ENCODE measurements around the gene CEACAM21.

Gene CEACAM21

DNA sequence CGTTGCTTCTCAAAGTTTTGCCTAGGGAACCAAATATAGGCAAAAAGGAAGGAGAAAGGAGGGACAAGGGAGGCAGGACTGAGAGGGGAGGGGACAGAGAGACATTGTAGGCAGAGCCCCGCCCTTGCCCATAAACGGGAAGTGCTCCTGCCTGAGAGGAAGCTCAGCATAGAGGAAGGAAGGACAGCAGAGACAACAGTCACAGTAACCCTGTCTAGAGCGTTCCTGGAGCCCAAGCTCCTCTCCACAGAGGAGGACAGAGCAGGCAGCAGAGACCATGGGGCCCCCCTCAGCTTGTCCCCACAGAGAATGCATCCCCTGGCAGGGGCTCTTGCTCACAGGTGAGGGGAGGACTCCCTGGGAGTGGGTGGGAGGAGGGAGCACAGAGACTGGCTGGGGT, at the start of gene CEACAM21:
TSS of gene CEACAM21 (plus strand) at position 169 of the 400 bp plus-strand sequence. CDS start at position 278, 109 bp downstream.
- Mint-ChIP-seq H3K4me3 (peak within 1 kb of the TSS; percentile 75), H3K9me3 (peaks cover 9% of the 10 kb centered on the region), H3K27ac (peak within 1 kb of the TSS; percentile 77), H3K27me3 (no peaks in the 10 kb centered on the region), H3K36me3 (ENCODE audit: low read depth) (peaks cover 23% of the 10 kb centered on the region), H3K4me1 (peaks cover 24% of the 10 kb centered on the region)
- ATAC-seq (peak; percentile 95), DNase-seq (peak; percentile 62)

DNA sequence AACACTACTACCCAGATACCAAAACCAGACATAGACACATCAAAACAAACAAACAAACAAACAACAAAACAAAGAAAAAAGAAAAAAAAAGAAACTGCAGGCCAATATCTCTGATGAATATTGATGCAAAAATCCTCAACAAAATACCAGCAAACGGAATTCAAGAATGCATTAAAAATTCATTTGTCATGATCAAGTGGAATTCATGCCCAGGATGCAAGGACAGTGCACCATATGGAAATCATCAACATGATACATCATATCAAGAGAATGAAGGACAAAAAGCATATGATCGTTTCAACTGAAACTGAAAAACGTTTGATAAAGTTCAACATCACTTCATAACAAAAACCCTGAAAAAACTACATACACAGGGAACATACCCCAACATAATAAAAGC, 48.9 kb upstream of the CEACAM21 start:
- Mint-ChIP-seq H3K4me3 (no peak overlapping the region), H3K36me3 (ENCODE audit: low read depth) (peaks cover 12% of the 10 kb centered on the region), H3K27ac (no peak overlapping the region), H3K9me3 (peaks cover 22% of the 10 kb centered on the region), H3K27me3 (peaks cover 4% of the 10 kb centered on the region), H3K4me1 (peaks cover 43% of the 10 kb centered on the region)
- DNase-seq, result no peak
- no peak for ATAC-seq

DNA sequence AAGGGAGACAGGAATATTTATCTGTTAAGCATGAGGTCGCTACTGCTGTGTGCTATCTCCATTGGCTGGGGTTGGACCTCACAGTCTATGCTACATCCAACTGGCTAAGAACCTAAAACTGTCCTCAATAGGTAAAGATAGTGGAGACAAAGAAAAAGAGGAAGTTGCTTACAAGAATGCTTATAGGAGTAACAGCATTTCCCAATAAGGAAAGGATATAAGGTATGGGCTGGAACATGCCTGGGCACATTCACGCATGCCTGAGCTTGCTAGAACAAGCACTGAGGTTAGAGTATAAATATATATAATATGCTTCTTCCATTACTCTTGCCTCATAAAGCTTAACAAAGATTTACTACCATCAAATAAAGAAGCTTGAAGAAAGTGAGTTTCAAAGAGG, 47.9 kb upstream of the CEACAM21 start:
- peaks cover 41% of the 10 kb centered on the region for H3K4me1 Mint-ChIP-seq
- H3K4me3 Mint-ChIP-seq, result no peak overlapping the region
- H3K36me3 Mint-ChIP-seq (ENCODE audit: low read depth), result peaks cover 16% of the 10 kb centered on the region
- H3K9me3 Mint-ChIP-seq, result peaks cover 25% of the 10 kb centered on the region
- ATAC-seq (no peak), DNase-seq (no peak)
- H3K27ac Mint-ChIP-seq, result no peak overlapping the region
- peaks cover 4% of the 10 kb centered on the region for H3K27me3 Mint-ChIP-seq

DNA sequence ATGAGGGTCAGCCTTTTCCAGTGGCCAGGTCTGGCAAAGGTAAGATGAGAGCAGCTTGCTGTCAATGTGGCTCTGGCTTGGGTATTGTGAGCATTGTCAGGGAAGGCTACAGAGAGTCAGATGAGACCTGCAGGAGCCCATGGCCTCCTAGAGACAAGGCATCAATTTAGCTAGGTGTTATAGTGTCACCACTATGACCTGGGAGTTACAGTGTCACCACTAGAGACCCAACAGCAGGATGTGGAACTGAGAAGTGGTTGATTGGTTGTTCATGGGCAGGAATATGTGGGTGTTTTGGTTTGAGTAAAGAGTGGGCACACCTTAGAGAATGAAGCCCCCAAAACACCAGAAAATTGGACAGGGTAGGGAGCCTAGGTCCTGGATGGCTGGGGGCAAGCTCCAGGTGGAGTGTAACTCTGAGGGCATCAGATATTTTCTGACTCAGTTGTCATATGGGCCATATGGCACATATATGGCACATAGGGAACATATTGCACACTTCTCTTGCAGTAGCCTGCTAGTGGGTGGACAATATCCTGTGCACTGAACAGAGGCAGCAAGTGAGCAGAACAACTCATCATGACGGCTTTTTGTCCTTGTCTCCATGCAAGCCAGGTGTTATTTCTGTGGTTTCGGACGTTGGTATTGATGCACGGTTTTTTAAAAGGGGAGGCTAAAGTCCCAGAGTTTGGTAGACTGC, 46.3 kb upstream of the CEACAM21 start:
- peaks cover 4% of the 10 kb centered on the region for H3K27me3 Mint-ChIP-seq
- H3K27ac Mint-ChIP-seq, result no peak overlapping the region
- DNase-seq, result no peak
- peak overlapping the region; percentile 84 for H3K4me3 Mint-ChIP-seq
- ATAC-seq, result peak; percentile 47
- peaks cover 26% of the 10 kb centered on the region for H3K9me3 Mint-ChIP-seq
- peaks cover 52% of the 10 kb centered on the region for H3K4me1 Mint-ChIP-seq
- peaks cover 22% of the 10 kb centered on the region for H3K36me3 Mint-ChIP-seq (ENCODE audit: low read depth)

DNA sequence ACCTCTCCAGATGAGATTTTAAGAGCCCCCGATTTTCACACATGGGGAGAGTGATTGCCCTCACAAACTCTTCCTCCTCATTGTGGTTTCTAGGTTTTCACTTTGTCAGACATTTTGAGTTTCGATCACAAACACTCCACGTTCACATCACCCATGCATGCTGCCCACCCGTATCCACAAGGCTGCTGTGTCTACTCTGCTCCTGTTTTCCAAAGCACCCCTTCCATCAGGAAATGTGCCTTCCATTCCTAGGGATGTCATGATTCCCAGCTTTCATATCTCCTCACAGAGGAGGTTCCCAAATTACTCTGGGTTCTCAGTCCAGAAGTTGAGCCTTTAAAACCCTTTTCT, 45.8 kb upstream of the CEACAM21 start:
- H3K27ac Mint-ChIP-seq, result peak overlapping the region; percentile 75
- H3K36me3 Mint-ChIP-seq (ENCODE audit: low read depth), result peaks cover 22% of the 10 kb centered on the region
- H3K4me1 Mint-ChIP-seq, result peaks cover 58% of the 10 kb centered on the region
- H3K9me3 Mint-ChIP-seq, result peaks cover 26% of the 10 kb centered on the region
- no peak for ATAC-seq
- H3K27me3 Mint-ChIP-seq, result peaks cover 4% of the 10 kb centered on the region
- peak overlapping the region; percentile 84 for H3K4me3 Mint-ChIP-seq
- DNase-seq, result no peak

DNA sequence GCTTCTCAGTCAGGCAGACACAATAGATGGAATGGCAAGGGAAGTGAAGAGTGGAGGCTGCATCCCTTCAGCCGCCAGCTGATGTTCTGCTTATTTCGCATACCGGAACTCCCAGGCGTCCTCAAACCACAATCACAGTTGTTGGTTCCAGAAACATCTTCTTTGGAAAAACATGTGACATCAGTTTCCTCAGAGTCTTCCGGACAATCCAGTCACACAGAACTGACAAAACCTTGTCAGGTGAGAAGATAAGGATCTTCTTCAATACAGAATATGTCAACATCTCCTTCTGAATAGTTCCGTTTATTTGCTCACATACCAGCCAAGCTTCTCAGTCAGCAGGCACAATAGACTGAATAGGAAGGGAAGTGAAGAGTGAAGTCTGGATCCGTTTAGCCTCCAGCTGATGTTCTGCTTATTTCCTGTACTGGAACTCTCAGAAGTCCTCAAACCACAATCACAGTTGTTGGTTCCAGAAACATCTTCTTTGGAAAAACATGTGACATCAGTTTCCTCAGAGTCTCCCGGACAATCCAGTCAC, 45.1 kb upstream of the CEACAM21 start:
- Mint-ChIP-seq H3K27ac (peak overlapping the region; percentile 75), H3K27me3 (peaks cover 4% of the 10 kb centered on the region), H3K9me3 (peaks cover 26% of the 10 kb centered on the region), H3K36me3 (ENCODE audit: low read depth) (peaks cover 23% of the 10 kb centered on the region), H3K4me1 (peaks cover 64% of the 10 kb centered on the region), H3K4me3 (peak overlapping the region; percentile 84)
- no peak for ATAC-seq
- no peak for DNase-seq

DNA sequence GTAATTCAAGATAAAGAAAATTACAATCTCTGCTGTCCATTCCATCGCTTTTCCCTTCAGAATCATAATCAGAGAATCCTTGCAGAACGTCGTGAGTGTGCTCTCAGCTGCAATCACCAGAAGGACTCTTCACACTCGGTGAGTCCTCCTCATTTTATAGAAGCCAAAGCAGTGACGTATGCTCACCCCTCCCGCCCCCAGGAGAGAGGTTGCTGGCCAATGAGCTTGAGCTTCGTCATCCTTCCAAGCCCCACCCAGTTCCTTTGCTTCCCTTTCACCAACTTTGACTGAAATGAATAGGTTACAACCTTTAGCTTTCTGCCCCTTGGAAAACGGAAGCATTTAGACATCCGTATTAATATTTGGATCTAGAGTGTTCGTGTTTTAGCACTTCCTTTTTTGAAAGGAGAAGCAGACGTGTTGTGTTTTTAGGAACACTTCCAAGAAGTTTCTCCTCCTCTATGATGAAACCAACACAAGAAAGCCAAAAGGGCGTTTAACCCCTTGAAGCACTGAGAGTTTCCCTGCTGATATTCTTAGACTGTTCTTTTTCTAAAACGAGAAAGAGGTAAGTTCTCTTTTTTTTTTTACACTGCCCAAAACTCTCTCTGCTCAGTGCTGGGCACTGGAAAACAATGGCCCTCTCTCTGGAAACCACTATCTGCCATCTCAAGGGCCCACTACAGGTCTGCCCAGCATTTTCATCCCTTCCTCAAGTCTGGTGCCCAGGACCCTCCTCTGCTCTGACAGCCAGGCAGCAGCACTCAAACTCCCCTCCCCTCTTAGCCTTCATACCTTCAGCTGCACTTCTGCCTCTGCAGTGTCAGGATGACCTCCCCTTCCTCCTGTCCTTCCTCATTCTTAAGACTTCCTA, 44.3 kb upstream of the CEACAM21 start:
- H3K27ac Mint-ChIP-seq, result peak overlapping the region; percentile 75
- H3K4me3 Mint-ChIP-seq, result peak overlapping the region; percentile 84
- H3K4me1 Mint-ChIP-seq, result peaks cover 72% of the 10 kb centered on the region
- H3K36me3 Mint-ChIP-seq (ENCODE audit: low read depth), result peaks cover 30% of the 10 kb centered on the region
- H3K9me3 Mint-ChIP-seq, result peaks cover 26% of the 10 kb centered on the region
- peak; percentile 81 for DNase-seq
- H3K27me3 Mint-ChIP-seq, result peaks cover 4% of the 10 kb centered on the region
- ATAC-seq, result peak; percentile 59

DNA sequence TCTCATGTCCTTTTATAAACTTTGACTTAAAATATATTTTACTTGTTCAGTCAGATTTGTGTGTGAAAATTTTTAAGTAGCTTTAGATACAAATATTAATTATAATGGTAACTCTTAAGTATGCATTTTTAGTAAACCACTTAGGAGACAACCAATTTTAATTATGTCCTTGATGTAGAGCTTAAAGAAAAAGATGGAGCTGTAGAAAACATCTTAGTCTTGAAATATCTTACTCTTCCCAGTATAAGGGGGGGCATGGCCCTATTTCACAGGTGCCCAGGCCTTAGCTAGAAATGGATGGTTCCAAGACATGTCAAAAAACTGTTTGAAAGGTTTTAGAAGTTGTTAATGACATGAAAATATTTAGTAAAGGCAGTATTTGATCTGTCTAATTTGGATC, 43.4 kb upstream of the CEACAM21 start:
- peaks cover 4% of the 10 kb centered on the region for H3K27me3 Mint-ChIP-seq
- peak overlapping the region; percentile 84 for H3K4me3 Mint-ChIP-seq
- H3K36me3 Mint-ChIP-seq (ENCODE audit: low read depth), result peaks cover 35% of the 10 kb centered on the region
- H3K9me3 Mint-ChIP-seq, result peaks cover 30% of the 10 kb centered on the region
- ATAC-seq (no peak), DNase-seq (no peak)
- H3K27ac Mint-ChIP-seq, result no peak overlapping the region
- H3K4me1 Mint-ChIP-seq, result peaks cover 79% of the 10 kb centered on the region

DNA sequence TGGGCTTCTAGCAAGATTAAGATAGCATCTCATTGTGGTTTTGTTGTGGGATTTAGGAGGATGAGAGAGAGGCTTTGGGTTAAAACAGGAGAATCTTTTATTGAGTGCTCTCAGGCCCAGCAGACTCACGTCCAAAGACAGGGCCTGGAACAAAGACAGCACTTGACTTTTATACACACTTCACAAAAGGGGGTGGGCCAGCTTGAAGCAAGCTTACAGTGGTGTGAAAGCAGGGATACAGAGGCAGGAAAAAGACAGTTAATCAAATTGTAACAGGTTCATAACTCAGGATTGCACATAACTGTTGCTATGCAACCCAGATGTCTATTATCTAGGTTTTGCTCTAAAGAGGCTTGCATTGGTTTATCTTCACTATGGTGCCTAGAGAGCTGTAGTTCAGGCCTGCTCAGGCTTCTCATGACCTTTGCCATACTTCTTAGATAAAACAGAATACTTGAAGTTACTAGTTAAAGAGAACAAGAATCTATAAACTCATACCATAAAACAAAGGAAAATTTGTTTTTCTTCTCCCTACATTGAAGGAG, 42.2 kb upstream of the CEACAM21 start:
- Mint-ChIP-seq H3K4me1 (peaks cover 79% of the 10 kb centered on the region), H3K9me3 (peaks cover 30% of the 10 kb centered on the region), H3K27me3 (peaks cover 4% of the 10 kb centered on the region), H3K36me3 (ENCODE audit: low read depth) (peaks cover 40% of the 10 kb centered on the region), H3K4me3 (peak overlapping the region; percentile 84), H3K27ac (peak overlapping the region; percentile 84)
- ATAC-seq (no peak), DNase-seq (no peak)

DNA sequence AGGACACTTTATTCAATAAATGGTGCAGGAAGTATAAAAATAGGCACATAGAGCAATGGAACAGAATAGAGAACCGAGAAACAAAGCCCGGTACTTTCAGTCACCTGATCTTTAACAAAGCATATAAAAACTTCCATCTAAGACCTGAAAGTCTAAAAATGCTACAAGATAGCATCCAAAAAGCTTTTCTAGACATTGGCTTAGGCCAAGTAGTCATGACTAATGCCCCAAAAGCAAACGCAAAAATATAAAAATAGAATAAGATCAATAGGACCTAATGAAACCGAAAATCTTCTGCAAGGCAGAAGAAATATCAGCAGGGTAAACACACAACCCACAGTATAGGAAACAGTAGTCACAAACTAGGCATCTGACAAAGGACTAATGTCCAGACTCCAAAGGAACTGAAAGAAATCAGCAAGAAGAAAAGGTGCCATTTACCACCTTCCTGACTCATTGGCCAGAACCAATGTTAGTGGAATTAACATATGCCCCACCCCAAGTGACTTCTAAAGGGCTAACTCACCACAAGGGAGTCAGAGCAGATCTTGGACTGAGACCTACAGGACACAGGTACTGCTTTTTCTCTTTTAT, 40.8 kb upstream of the CEACAM21 start:
- H3K4me3 Mint-ChIP-seq, result peak overlapping the region; percentile 68
- peak; percentile 84 for ATAC-seq
- peaks cover 2% of the 10 kb centered on the region for H3K27me3 Mint-ChIP-seq

DNA sequence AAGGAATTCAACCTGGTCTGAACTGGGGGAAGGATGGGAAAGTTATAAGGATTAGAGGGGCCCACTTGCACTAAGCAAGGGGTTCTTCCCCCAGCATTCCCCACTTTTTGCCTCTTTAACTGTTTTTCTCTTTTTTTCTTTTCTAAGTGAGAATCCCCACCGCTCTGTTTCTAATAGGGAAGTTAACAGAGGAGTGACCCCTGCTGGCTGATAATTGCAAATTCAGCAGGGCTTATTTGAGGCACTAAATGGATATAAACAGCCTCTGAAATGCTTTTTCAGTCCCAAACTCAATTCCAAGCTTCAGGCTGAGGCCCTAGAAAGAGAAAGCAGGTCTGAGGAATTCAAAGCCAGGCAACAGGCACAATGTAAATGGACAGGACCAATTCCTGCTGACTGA, 38.2 kb upstream of the CEACAM21 start:
- peak; percentile 41 for DNase-seq
- peaks cover 63% of the 10 kb centered on the region for H3K4me1 Mint-ChIP-seq
- H3K27me3 Mint-ChIP-seq, result no peaks in the 10 kb centered on the region
- H3K36me3 Mint-ChIP-seq (ENCODE audit: low read depth), result peaks cover 26% of the 10 kb centered on the region
- no peak for ATAC-seq
- peaks cover 8% of the 10 kb centered on the region for H3K9me3 Mint-ChIP-seq
- peak overlapping the region; percentile 68 for H3K4me3 Mint-ChIP-seq
- H3K27ac Mint-ChIP-seq, result no peak overlapping the region

More for the DNA sequence above, 40.8 kb upstream of the CEACAM21 start:
- peaks cover 40% of the 10 kb centered on the region for H3K36me3 Mint-ChIP-seq (ENCODE audit: low read depth)
- no peak for DNase-seq
- H3K9me3 Mint-ChIP-seq, result peaks cover 22% of the 10 kb centered on the region
- H3K4me1 Mint-ChIP-seq, result peaks cover 72% of the 10 kb centered on the region
- H3K27ac Mint-ChIP-seq, result peak overlapping the region; percentile 87

DNA sequence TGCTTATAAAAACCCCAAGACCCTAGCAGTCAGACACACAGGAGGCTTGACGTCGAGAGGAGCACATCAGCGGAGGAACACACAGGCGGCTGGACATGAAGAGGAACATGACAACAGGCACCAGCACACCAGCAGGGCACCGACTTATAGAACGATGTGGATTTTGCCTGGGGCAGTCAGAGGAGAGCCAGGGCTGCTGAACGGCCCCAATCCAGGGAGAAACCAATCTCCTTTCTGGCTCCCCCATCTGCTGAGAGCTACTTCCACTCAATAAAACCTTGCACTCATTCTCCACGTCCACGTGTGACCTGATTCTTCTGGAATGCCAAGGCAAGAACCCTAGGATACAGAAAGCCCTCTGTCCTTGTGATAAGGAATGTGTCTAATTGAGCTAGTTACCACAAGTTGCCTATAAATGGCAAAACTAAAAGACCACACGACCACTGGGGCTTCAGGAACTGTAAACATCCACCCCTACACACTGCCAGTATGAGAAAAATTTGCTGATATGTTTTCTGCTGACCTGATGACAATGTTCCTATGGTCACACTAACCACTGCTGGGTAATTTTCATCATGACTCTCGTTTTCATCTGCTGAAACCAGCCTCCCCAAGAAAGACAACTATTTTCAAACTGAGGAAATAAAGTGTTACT, 35.8 kb upstream of the CEACAM21 start:
- H3K4me3 Mint-ChIP-seq, result peak overlapping the region; percentile 26
- no peak for DNase-seq
- H3K4me1 Mint-ChIP-seq, result peaks cover 64% of the 10 kb centered on the region

DNA sequence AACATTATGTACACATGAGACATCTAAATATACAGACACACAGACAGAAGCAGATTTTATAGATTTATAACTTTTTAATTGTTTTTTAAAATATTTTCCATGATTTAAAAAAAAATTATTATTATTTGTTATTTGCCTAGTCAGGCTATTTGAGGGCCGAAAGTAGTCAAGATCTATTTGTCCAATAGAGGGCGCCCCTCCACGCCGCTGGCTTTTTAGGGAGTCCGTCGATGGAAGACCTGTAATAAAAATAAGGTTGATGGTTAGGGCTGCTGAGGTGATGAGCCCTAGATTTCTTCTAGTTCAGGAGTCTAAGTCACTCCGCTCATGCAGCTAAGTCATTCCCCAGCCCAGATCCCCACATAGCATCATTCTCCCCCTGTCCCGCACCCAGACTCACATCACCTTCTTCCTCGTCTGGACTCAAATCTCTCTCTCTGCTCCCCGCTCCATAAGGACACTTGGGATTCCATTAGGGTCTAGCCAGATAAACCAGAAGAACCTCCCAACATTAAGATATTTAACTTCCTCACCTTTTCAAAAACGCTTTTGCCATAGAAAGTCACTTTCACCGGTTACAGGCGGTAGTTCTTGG, 33.9 kb upstream of the CEACAM21 start:
- DNase-seq (peak; percentile 82), ATAC-seq (no peak)
- H3K27me3 Mint-ChIP-seq, result no peaks in the 10 kb centered on the region
- H3K27ac Mint-ChIP-seq, result peak overlapping the region; percentile 100
- H3K9me3 Mint-ChIP-seq, result peaks cover 3% of the 10 kb centered on the region
- peaks cover 7% of the 10 kb centered on the region for H3K36me3 Mint-ChIP-seq (ENCODE audit: low read depth)
- peaks cover 65% of the 10 kb centered on the region for H3K4me1 Mint-ChIP-seq
- H3K4me3 Mint-ChIP-seq, result peak overlapping the region; percentile 5

More for the DNA sequence above, 35.8 kb upstream of the CEACAM21 start:
- peaks cover 4% of the 10 kb centered on the region for H3K9me3 Mint-ChIP-seq
- H3K27ac Mint-ChIP-seq, result peak overlapping the region; percentile 69
- no peaks in the 10 kb centered on the region for H3K27me3 Mint-ChIP-seq
- H3K36me3 Mint-ChIP-seq (ENCODE audit: low read depth), result peaks cover 18% of the 10 kb centered on the region
- ATAC-seq, result peak; percentile 58
